Trophoblast cell (in vitro differentiated cells and primary cell): ENCODE data around the gene RIT2.

Experiments
- DNase-seq, 2 donors: peaks; one replicate each; pipeline ENCODE4 v3.0.0-alpha.2; 2016
- H2AFZ ChIP-seq: 2 replicates; pipeline ENCODE4 v1.6.1; 2013; ENCODE audit warnings: low read length, moderate library complexity, mild to moderate bottlenecking; ENCODE audit not compliant: insufficient read depth, poor library complexity
- H2AK5ac ChIP-seq: 2 replicates; pipeline ENCODE4 v1.6.1; 2013; ENCODE audit warnings: mild to moderate bottlenecking, low read length
- H2BK120ac ChIP-seq: 2 replicates; pipeline ENCODE4 v1.6.1; 2013; ENCODE audit warnings: low read length, mild to moderate bottlenecking, moderate library complexity; ENCODE audit not compliant: insufficient read depth, poor library complexity
- H2BK12ac ChIP-seq: 2 replicates; pipeline ENCODE4 v1.6.1; 2013; ENCODE audit warnings: mild to moderate bottlenecking, low read length, moderate library complexity
- H2BK5ac ChIP-seq: 2 replicates; pipeline ENCODE4 v1.6.1; 2013; ENCODE audit warnings: low read length, low read depth, moderate library complexity, mild to moderate bottlenecking; ENCODE audit not compliant: poor library complexity
- H3K14ac ChIP-seq: 2 replicates; pipeline ENCODE4 v1.6.1; 2013; ENCODE audit warnings: mild to moderate bottlenecking, low read length
- H3K18ac ChIP-seq: 2 replicates; pipeline ENCODE4 v1.6.1; 2013; ENCODE audit warnings: mild to moderate bottlenecking, low read length
- H3K23ac ChIP-seq: 2 replicates; pipeline ENCODE4 v1.6.1; 2013; ENCODE audit warnings: low read length
- H3K27ac ChIP-seq: 2 replicates; pipeline ENCODE4 v1.5.1; 2013; ENCODE audit warnings: low read depth, mild to moderate bottlenecking, inconsistent platforms, low read length, moderate library complexity
- H3K27me3 ChIP-seq: 2 replicates; pipeline ENCODE4 v1.6.1; 2013; ENCODE audit warnings: inconsistent platforms, mild to moderate bottlenecking, low read length, moderate library complexity; ENCODE audit not compliant: insufficient read depth
- H3K36me3 ChIP-seq, 2 experiments: 1 replicate in 1 of 2; 2 replicates in 1 of 2; pipeline ENCODE4 v1.6.1; 2013; ENCODE audit warnings: low read length in 2 of 2, mild to moderate bottlenecking in 2 of 2, moderate library complexity in 1 of 2; ENCODE audit not compliant: insufficient read depth in 2 of 2, control insufficient read depth in 1 of 2
- H3K4ac ChIP-seq: 2 replicates; pipeline ENCODE4 v1.6.1; 2013; ENCODE audit warnings: low read depth, mild to moderate bottlenecking, low read length, moderate library complexity
- H3K4me1 ChIP-seq, 2 experiments: 1 replicate in 1 of 2; 2 replicates in 1 of 2; pipeline ENCODE4 v1.6.1; 2013; ENCODE audit warnings: low read length in 2 of 2, mild to moderate bottlenecking in 2 of 2, moderate library complexity in 1 of 2; ENCODE audit not compliant: insufficient read depth in 2 of 2, control insufficient read depth in 1 of 2
- H3K4me2 ChIP-seq: 2 replicates; pipeline ENCODE4 v1.6.1; 2013; ENCODE audit warnings: inconsistent platforms, mild to moderate bottlenecking, low read length, moderate library complexity
- H3K4me3 ChIP-seq: 2 replicates; pipeline ENCODE4 v1.5.1; 2013; ENCODE audit warnings: mild to moderate bottlenecking, low read depth, low read length, inconsistent platforms
- H3K79me1 ChIP-seq: one replicate; pipeline ENCODE4 v1.6.1; 2013; ENCODE audit warnings: low read length
- H3K79me2 ChIP-seq: 2 replicates; pipeline ENCODE4 v1.6.1; 2013; ENCODE audit warnings: low read length, mild to moderate bottlenecking; ENCODE audit not compliant: control insufficient read depth, insufficient read depth, poor library complexity
- H3K9ac ChIP-seq: 2 replicates; pipeline ENCODE4 v1.6.1; 2013; ENCODE audit warnings: mild to moderate bottlenecking, low read length
- H3K9me3 ChIP-seq: 2 replicates; pipeline ENCODE4 v1.6.1; 2013; ENCODE audit warnings: low read depth, mild to moderate bottlenecking, control low read depth, inconsistent platforms, low read length; ENCODE audit not compliant: insufficient read depth
- H4K12ac ChIP-seq: 2 replicates; pipeline ENCODE4 v1.6.1; 2013; ENCODE audit warnings: low read depth, mild to moderate bottlenecking, low read length, moderate library complexity
- H4K8ac ChIP-seq: 2 replicates; pipeline ENCODE4 v1.6.1; 2013; ENCODE audit warnings: low read depth, mild to moderate bottlenecking, low read length, moderate library complexity
- H4K91ac ChIP-seq: one replicate; pipeline ENCODE4 v1.6.1; 2013; ENCODE audit warnings: low read depth, mild to moderate bottlenecking, low read length, moderate library complexity
- WGBS: extraction: QIAGEN DNeasy Blood & Tissue Kit; methylation state at CpG from one replicate; pipeline ENCODE4 v1.1.7; 2013; ENCODE audit warnings: missing lambda C conversion rate; ENCODE audit not compliant: insufficient read length, insufficient coverage; ENCODE audit errors: extremely low coverage; 5-methylcytosine and 5-hydroxymethylcytosine counted together

Gene RIT2

GRCh38 chr18:42778024-42778423 is 337.5 kb downstream of the RIT2 start:
- H4K12ac ChIP-seq: no peak overlapping the region
- DNase-seq: no peak
- no peak overlapping the region for H3K23ac ChIP-seq
- no peaks in the 10 kb centered on the region for H3K4me1 ChIP-seq
- H3K9me3 ChIP-seq: no peaks in the 10 kb centered on the region
- H2BK5ac ChIP-seq: no peak overlapping the region
- no peaks in the 10 kb centered on the region for H3K79me2 ChIP-seq
- no peak overlapping the region for H2AK5ac ChIP-seq
- H2AFZ ChIP-seq: no peak overlapping the region
- no peak overlapping the region for H3K18ac ChIP-seq
- H3K4ac ChIP-seq: no peak overlapping the region
- no peak overlapping the region for H2BK12ac ChIP-seq
- H2BK120ac ChIP-seq: no peak overlapping the region
- no peak overlapping the region for H3K14ac ChIP-seq
- H3K36me3 ChIP-seq: no peaks in the 10 kb centered on the region
- no peaks in the 10 kb centered on the region for H3K79me1 ChIP-seq
- H3K9ac ChIP-seq: no peak overlapping the region
- H3K4me3 ChIP-seq: no peak overlapping the region
- no peak overlapping the region for H3K27ac ChIP-seq
- H3K27me3 ChIP-seq: no peaks in the 10 kb centered on the region
- no peak overlapping the region for H3K4me2 ChIP-seq
- H4K8ac ChIP-seq: no peak overlapping the region
- H4K91ac ChIP-seq: no peak overlapping the region

DNA sequence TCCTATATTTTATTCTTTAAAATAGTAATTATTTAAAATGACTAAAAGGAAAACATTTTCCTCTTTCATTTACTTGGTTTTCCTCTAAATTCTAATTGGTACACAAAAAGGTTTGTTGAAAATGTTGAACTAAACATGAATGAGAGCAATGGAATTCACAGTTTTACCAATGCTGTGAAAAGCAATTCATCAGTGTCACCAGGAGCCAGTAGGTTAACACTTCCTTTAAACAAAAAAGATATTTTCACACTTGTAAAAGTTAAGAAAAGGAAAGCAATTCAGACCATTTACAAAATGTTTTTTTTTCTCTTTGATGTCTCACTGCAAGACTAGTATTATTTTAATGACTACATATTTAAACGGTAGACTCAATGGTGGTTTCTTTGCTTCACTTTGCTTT is 341.6 kb downstream of the RIT2 start:
- Histone ChIP-seq H3K9me3 (no peaks in the 10 kb centered on the region), H2BK5ac (no peak overlapping the region), H4K8ac (no peak overlapping the region), H3K27me3 (no peaks in the 10 kb centered on the region), H3K9ac (no peak overlapping the region), H2BK12ac (no peak overlapping the region), H3K14ac (no peak overlapping the region), H3K27ac (no peak overlapping the region), H3K18ac (no peak overlapping the region), H3K79me1 (no peaks in the 10 kb centered on the region), H3K4ac (no peak overlapping the region), H3K4me2 (no peak overlapping the region), H4K12ac (no peak overlapping the region), H3K4me3 (no peak overlapping the region), H2AK5ac (no peak overlapping the region), H3K36me3 (no peaks in the 10 kb centered on the region), H2AFZ (no peak overlapping the region), H3K4me1 (no peaks in the 10 kb centered on the region), H2BK120ac (no peak overlapping the region), H3K79me2 (no peaks in the 10 kb centered on the region), H3K23ac (no peak overlapping the region), H4K91ac (no peak overlapping the region)
- WGBS: no CpG with 5 or more reads among the region's 1 CpG
- DNase-seq: no peak

- no peak overlapping the region for H2BK120ac ChIP-seq
- H3K9me3 ChIP-seq: no peaks in the 10 kb centered on the region
- H3K9ac ChIP-seq: no peak overlapping the region
- H3K36me3 ChIP-seq: no peaks in the 10 kb centered on the region
- H2AK5ac ChIP-seq: no peak overlapping the region
- H3K14ac ChIP-seq: no peak overlapping the region
- H2AFZ ChIP-seq: no peak overlapping the region
- no peak overlapping the region for H3K4ac ChIP-seq
- H4K12ac ChIP-seq: no peak overlapping the region
- no peak overlapping the region for H3K23ac ChIP-seq
- H3K79me2 ChIP-seq: no peaks in the 10 kb centered on the region
- no peak overlapping the region for H2BK12ac ChIP-seq
- H3K79me1 ChIP-seq: no peaks in the 10 kb centered on the region
- H4K91ac ChIP-seq: no peak overlapping the region
- H3K27ac ChIP-seq: no peak overlapping the region
- no peaks in the 10 kb centered on the region for H3K4me1 ChIP-seq
- no peak overlapping the region for H2BK5ac ChIP-seq
- DNase-seq: no peak
- no peak overlapping the region for H3K4me2 ChIP-seq
- H3K18ac ChIP-seq: no peak overlapping the region
- H3K27me3 ChIP-seq: no peaks in the 10 kb centered on the region
- no peak overlapping the region for H4K8ac ChIP-seq
- no peak overlapping the region for H3K4me3 ChIP-seq
Measured at GRCh38 chr18:42771936-42772335, 343.5 kb downstream of the RIT2 start.

DNA sequence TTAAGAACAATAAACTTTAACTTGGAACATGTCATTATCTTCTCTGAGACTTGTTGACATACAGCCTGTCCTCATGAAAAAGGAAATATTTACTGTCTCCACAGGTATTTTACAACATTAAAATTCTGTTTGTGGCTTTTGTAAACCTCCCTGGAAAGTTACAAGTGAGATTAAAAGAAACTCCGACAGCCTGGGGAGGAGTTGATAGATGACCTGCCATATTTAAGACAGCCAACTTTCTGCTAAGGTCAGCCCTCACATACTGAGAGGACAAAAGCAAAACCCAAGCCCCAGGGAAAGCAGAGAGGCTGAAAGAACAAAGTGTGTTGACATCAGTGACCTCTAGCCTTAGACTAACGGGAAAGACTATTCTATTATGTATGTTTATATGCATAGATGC is 350.2 kb downstream of the RIT2 start:
- Histone ChIP-seq H3K79me1 (no peaks in the 10 kb centered on the region), H3K79me2 (no peaks in the 10 kb centered on the region)

GRCh38 chr18:42760290-42760689 is 355.2 kb downstream of the RIT2 start:
- no peak overlapping the region for H4K91ac ChIP-seq
- H3K23ac ChIP-seq: no peak overlapping the region
- no peak overlapping the region for H3K4me2 ChIP-seq
- no peaks in the 10 kb centered on the region for H3K79me1 ChIP-seq
- no peaks in the 10 kb centered on the region for H3K4me1 ChIP-seq
- no peak overlapping the region for H3K4ac ChIP-seq
- H2AK5ac ChIP-seq: no peak overlapping the region
- no CpG with 5 or more reads among the region's 1 CpG for WGBS
- H3K36me3 ChIP-seq: no peaks in the 10 kb centered on the region
- no peak overlapping the region for H3K14ac ChIP-seq
- H3K18ac ChIP-seq: no peak overlapping the region
- H3K27me3 ChIP-seq: no peaks in the 10 kb centered on the region
- H2AFZ ChIP-seq: no peak overlapping the region
- H4K8ac ChIP-seq: no peak overlapping the region
- no peak overlapping the region for H2BK120ac ChIP-seq
- no peak overlapping the region for H3K4me3 ChIP-seq
- no peak overlapping the region for H4K12ac ChIP-seq
- H2BK12ac ChIP-seq: no peak overlapping the region
- no peak overlapping the region for H2BK5ac ChIP-seq
- no peak for DNase-seq
- H3K27ac ChIP-seq: no peak overlapping the region
- no peaks in the 10 kb centered on the region for H3K79me2 ChIP-seq
- no peaks in the 10 kb centered on the region for H3K9me3 ChIP-seq
- no peak overlapping the region for H3K9ac ChIP-seq

More for the DNA sequence above, 350.2 kb downstream of the RIT2 start:
- no peaks in the 10 kb centered on the region for H3K4me1 ChIP-seq
- no peak for DNase-seq
- no peak overlapping the region for H3K4me2 ChIP-seq
- no peak overlapping the region for H3K14ac ChIP-seq
- H4K8ac ChIP-seq: no peak overlapping the region
- H4K12ac ChIP-seq: no peak overlapping the region
- no peak overlapping the region for H3K9ac ChIP-seq
- no peak overlapping the region for H2BK5ac ChIP-seq
- no peaks in the 10 kb centered on the region for H3K36me3 ChIP-seq
- H4K91ac ChIP-seq: no peak overlapping the region
- no CpG with 5 or more reads among the region's 2 CpGs for WGBS
- no peaks in the 10 kb centered on the region for H3K9me3 ChIP-seq
- H3K27me3 ChIP-seq: no peaks in the 10 kb centered on the region
- no peak overlapping the region for H3K27ac ChIP-seq
- H2BK120ac ChIP-seq: no peak overlapping the region
- no peak overlapping the region for H2AK5ac ChIP-seq
- no peak overlapping the region for H2BK12ac ChIP-seq
- no peak overlapping the region for H3K4me3 ChIP-seq
- H3K23ac ChIP-seq: no peak overlapping the region
- no peak overlapping the region for H2AFZ ChIP-seq
- no peak overlapping the region for H3K4ac ChIP-seq
- no peak overlapping the region for H3K18ac ChIP-seq
